SKM-1 (cell line): ENCODE measurements around the gene ZNF805.
"Not testable (repeated sequence)": the region's sequence is repeated elsewhere in the genome, so short reads cannot be mapped to it uniquely, and the experiment has no call there.

Source experiments
- DNase-seq: peaks from one replicate; lab custom pipeline; 2025; ENCODE audit not compliant: unreplicated experiment; lab: John Stamatoyannopoulos, UW

ZNF805 gene

DNA sequence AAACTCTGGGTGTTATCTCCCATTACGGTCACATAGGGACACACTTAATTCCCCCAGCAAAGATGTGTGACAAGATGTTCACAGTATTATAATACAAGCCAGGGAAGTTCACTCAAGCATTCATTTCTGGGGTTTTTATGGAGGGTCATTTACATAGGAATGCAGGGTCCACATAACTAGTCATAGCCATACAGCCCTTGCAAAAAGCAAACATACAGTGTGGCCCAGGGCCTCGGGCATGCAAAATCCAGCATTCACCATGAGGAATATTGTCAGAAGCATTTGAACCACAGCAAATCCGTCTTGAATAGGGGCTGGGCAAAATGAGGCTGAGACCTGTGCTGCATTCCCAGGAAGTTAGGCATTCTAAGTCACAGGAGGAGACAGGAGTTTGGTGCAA is 26.9 kb downstream of the ZNF805 start:
- no peak for DNase-seq

DNA sequence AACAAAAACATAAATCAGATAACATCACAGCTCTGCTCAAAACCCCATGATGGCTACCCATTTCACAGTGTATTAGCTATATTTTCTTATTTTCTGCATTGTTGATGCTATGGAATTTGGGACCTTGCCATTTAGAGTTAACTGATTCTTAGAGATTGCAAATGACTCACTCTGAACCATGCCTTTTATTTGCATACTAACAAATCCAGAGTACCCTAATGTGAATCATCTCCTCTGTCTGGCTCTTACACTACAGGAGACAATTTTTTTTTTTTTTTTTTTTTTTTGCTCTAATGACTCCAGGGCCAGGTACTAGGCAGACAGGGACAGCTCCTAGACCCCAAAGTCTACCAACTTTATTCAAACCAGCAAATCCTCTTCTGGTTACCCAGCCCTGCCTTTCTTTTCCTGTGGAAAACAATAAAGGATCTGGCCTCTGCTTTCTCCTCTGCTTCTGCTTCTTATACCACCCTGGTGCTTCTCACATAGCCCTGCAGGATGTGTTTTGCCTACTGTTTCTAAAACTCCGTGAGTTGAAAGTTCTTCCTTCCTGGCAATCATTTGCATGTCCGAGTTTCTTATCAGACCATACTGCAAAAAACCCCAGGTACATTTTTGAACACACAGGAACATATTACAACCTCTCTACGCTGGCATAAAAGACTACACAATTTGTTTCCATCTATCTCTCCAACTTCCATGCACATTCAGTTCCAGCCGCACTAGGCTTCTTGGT is 29.3 kb downstream of the ZNF805 start:
- no peak for DNase-seq

GRCh38 chr19:57271280-57271679 is 30.8 kb downstream of the ZNF805 start:
- DNase-seq: no peak

DNA sequence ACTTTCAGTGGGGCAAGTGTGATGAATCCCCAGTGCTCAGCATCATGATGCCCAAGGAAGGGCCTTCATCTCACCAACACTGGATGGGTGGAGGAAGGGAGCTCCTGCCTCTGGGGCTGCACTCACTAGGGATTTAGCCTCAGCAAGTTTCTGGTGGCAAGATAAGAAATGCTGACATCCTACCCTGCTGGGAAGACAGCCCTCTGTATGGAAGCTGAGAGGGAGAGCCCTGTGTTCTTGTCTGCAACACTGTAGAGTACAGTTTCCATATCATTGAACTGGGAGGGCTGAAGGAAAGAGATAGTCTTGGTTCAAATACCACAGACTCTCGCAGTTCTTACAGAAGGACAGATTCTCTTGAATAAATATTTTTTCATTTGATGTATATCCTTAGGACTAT is 32.6 kb downstream of the ZNF805 start:
- no peak for DNase-seq

GRCh38 chr19:57276430-57276829 is 36.0 kb downstream of the ZNF805 start:
- DNase-seq: no peak

DNA sequence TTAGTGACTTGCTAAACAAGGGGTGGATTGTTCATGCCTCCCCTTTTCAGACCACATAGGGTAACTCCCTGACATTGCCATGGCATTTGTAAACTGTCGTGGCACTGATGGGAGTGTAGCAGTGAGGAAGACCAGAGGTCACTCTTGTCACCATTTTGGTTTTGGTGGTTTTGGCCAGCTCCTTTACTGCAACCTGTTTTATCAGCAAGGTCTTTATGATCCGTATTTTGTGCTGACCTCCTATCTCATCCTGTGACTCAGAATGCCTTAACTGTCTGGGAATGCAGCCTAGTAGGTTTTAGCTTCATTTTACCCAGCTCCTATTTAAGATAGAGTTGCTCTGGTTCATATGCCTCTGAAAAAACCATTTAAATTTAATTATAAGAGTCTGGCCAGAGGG is 38.0 kb downstream of the ZNF805 start:
- DNase-seq: not testable (repeated sequence)

- DNase-seq: peak; percentile 58
Measured at GRCh38 chr19:57279418-57280164, 39.2 kb downstream of the ZNF805 start.

DNA sequence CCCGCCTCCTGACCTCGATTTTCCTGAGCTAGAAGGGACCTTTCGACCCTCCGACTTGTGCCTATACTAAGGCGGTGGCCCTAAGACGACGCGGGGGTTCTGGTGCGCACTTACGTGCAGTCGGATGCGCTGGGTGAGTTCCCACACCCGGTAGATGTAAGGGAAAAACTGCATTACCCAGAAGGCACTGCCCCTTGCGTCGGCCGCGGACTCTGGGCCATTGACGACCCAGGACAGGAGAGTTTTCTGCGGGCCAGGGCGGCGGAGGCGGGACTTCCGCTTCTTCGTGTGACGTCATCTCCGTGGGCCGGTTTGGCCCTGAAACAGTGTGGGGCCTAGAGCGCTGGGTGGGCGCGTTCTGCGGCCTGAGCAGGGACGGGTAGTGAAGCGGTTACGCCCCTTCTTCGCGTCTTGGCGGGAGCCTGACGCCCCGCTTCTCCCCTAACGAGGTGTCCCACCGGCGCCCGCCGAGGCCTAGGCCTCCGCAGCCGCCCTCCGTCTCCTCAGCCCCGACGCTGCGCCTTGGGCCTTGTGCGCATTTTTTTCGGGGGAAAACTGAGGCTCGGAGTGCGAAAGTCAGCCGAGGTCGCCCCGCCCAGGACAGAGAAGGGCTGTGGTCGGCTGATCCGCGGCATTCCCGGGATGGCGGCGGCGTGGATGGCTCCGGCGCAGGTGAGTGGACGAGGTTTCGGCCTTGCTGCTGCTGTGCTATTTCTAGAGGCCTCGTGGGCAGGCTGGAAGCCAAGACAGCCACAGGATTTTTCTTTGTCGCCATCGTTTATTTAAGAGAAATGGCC is 39.9 kb downstream of the ZNF805 start, which contains the start of gene ZNF460:
ZNF460 (plus strand) TSS at position 321 of the 797 bp plus-strand sequence; CDS start at position 643, 322 bp downstream.
- DNase-seq: peak; percentile 70

- no peak for DNase-seq
Measured at GRCh38 chr19:57280962-57281400, 40.5 kb downstream of the ZNF805 start.

GRCh38 chr19:57282011-57282643 is 41.7 kb downstream of the ZNF805 start:
- DNase-seq: no peak

GRCh38 chr19:57288373-57288772 is 47.9 kb downstream of the ZNF805 start:
- DNase-seq: no peak

DNA sequence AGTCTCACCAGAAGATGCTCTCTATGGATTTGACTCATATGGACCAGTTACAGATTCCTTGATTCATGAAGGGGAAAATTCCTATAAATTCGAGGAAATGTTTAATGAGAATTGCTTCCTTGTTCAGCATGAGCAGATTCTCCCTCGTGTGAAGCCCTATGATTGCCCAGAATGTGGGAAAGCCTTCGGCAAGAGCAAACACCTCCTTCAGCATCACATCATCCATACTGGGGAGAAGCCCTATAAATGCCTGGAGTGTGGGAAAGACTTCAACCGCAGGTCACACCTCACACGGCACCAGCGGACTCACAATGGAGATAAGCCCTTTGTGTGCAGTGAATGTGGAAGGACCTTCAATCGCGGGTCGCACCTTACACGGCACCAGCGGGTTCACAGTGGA is 50.5 kb downstream of the ZNF805 start:
- no peak for DNase-seq

- DNase-seq: no peak
Measured at GRCh38 chr19:57292547-57292946, 52.1 kb downstream of the ZNF805 start.

DNA sequence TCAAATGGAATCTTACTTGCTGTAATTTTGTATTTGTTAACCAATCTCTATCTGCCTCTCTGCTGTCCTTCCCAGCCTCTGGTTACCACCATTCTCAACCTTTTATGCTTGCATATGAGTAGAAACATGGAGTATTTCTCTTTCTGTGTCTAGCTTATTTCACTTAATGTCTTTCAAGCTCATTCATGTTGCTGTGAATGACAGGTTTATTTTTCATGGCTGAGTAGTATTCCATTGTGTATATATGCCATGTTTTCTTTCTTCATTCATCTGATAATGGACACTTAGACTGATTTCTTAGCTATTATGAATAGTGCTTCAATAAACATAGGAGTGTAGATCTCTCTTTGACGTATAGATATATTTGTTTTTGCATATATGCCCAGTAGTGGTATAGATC is 53.3 kb downstream of the ZNF805 start:
- no peak for DNase-seq

DNA sequence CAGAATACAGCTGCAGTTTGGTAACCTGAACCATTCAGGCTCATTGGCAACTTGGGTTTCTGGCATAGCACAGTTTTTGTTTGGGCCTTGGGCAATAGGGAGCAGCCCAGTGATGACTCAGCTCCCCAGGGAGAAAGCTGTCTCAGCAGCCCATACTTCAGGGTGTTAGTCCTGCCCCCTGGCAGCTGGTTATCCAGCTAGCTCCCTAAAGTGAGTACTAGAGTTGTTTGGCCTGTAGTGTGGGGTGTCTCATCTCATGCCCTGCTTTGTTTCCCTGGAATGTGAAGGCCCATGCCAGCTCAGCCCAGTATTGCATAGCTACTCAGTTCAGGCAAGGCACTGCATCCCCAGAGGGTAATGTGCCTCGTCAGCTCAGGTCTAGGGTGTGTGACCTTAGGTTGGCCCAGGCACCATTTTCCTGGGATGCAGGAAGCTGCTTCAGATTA is 61.6 kb downstream of the ZNF805 start:
- no peak for DNase-seq

GRCh38 chr19:57302727-57303401 is 62.4 kb downstream of the ZNF805 start:
- DNase-seq: no peak
